Ishikawa (cell line): Measurements from ENCODE around the gene MAS1L.

Experiments
- EP300 ChIP-seq: IDR thresholded peaks from 2 replicates; pipeline ENCODE4 v1.6.1; 2012; ENCODE audit warnings: borderline replicate concordance
- FOXM1 ChIP-seq: IDR thresholded peaks from 2 replicates; pipeline ENCODE4 v1.6.1; 2012; ENCODE audit warnings: low read depth, borderline replicate concordance
- MAX ChIP-seq: IDR thresholded peaks from 2 replicates; pipeline ENCODE4 v1.6.1; 2012
- RAD21 ChIP-seq: IDR thresholded peaks from 2 replicates; pipeline ENCODE4 v1.6.1; 2012; ENCODE audit warnings: low read depth
- REST ChIP-seq: IDR thresholded peaks from 2 replicates; pipeline ENCODE4 v1.6.1; 2012; ENCODE audit warnings: low read depth, mild to moderate bottlenecking
- TCF12 ChIP-seq: IDR thresholded peaks from 2 replicates; pipeline ENCODE4 v1.6.1; 2012; ENCODE audit warnings: low read depth
- TEAD4 ChIP-seq: IDR thresholded peaks from 2 replicates; pipeline ENCODE4 v1.6.1; 2012
- YY1 ChIP-seq: IDR thresholded peaks from 2 replicates; pipeline ENCODE4 v1.6.1; 2012; ENCODE audit warnings: low read depth

- TF ChIP-seq TCF12 (no peak), TEAD4 (no peak), RAD21 (no peak), EP300 (no peak), REST (no peak), FOXM1 (no peak), YY1 (no peak), MAX (no peak)
These were observed 40.1 kb downstream of the MAS1L start for GRCh38 chr6:29447670-29448069.
